NCI-H2029 (cell line): ENCODE measurements around the gene CYP4F22.
A peak's percentile ranks its signal among the peaks of the same experiment; 100 is the strongest.
"Not testable (repeated sequence)": the region's sequence is repeated elsewhere in the genome, so short reads cannot be mapped to it uniquely, and the experiment has no call there.

Source experiments
- DNase-seq: peaks from one replicate; lab custom pipeline; 2025; lab: John Stamatoyannopoulos, UW

The CYP4F22 gene

DNA sequence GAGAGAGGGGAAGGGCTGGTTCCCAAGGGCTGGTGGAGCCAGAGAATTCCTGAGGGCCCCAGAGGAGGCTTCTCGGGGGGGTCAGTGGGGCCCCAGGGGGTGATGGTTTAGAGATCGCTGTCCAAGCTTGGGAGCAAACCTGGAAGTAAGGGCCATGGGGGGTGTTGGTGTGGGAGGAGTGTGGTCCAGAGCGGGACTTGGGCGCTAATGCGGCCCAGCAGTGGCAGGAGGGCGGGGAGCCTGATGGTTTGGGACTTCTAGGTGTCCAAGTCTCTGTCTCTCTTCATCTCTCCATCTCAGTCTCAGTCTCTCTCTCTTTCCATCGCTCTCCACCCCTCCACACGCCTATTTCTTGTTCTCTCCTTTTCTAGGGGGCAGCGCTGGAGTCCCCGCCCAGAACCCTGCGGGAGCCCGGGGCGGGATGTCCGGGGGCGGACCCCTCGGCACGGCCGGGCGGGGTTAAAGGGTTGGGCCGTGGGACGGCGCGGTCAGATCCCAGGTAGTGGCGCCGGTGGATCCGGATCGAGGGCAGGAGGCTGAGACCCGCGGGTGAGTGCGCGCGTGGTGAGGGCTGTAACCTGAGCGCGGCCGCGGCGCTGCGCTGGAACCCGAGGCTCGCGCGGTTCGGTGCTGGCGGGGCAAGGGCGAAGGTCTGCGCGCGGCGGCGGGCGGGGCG is at the start of gene CYP4F22:
CYP4F22 (plus strand) TSS at position 491 of the 676 bp plus-strand sequence. CDS start 16,812 bp downstream, outside the sequence.
- DNase-seq = no peak

DNA sequence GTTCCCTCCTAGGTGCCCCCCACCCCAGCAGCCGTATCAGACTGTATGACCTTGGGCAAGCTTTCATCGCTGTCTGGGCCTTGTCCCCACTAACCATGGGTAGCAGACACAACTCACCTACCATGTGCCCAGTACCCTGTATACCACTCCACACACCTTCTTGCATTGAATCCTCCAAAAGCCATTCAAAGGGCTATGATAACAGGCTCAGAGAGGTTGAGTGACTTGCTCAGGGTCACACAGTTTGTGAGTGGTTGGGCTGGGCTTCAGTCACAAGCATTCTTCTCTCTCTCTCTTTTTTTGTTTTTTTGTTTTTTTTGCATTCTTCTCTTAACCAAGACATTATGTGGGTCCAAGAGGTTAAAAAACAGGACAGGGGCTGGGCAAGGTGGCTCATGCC is 46.6 kb upstream of the CYP4F22 start:
- DNase-seq = no peak

GRCh38 chr19:15463861-15464371 is 44.4 kb upstream of the CYP4F22 start:
- DNase-seq = no peak

DNA sequence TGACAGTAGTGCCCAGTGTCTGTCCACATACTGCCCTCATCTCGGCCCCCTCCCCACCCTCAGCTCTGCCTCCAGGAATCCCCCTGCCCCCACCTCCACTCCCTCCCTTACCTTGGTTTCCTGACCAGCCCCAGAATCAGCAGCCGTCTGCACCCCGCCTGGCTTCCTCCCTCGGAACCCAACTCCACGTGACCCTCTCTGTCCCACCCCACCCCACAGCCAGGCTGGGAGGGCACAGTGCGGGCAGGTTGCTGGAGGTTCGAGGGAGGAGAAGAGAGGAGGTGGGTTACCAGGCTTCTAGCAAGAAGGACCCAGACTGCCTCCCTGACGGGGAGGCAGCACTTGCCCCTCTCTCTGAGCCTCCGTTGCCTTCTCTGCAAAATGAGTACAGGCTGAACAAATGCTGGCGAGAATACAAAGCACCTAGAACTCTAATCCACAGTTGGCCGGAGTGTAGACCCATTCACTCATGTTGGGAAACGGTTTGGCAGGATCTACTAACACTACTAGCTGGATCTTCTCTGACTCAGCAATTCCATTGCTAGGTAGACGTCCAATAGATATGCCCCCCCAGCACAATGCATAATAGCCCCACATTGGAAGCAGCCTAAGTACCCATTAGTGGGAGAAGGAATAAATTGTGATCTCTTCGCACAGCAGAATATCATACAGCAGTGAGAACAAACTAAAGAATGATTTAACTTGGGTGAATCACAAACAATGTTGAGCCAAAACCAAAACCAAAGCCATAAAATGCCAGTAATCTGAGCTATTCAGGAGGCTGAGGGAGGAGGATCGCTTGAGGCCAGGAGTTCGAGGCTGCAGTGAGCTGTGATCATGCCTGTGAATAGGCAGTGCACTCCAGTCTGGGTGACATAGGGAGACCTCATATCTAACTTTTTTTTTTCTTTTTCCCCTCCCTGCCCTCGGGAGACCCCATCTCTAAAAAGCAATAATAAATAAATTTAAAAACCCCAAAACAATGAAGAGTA is 43.6 kb upstream of the CYP4F22 start, which contains the start of gene RASAL3:
RASAL3 (minus strand) TSS at position 151 of the 992 bp plus-strand sequence. CDS start 186 bp downstream, outside the sequence.
- no peak for DNase-seq

GRCh38 chr19:15466851-15467733 is 41.2 kb upstream of the CYP4F22 start:
- no peak for DNase-seq

GRCh38 chr19:15467734-15468214 is 40.6 kb upstream of the CYP4F22 start:
- no peak for DNase-seq

DNA sequence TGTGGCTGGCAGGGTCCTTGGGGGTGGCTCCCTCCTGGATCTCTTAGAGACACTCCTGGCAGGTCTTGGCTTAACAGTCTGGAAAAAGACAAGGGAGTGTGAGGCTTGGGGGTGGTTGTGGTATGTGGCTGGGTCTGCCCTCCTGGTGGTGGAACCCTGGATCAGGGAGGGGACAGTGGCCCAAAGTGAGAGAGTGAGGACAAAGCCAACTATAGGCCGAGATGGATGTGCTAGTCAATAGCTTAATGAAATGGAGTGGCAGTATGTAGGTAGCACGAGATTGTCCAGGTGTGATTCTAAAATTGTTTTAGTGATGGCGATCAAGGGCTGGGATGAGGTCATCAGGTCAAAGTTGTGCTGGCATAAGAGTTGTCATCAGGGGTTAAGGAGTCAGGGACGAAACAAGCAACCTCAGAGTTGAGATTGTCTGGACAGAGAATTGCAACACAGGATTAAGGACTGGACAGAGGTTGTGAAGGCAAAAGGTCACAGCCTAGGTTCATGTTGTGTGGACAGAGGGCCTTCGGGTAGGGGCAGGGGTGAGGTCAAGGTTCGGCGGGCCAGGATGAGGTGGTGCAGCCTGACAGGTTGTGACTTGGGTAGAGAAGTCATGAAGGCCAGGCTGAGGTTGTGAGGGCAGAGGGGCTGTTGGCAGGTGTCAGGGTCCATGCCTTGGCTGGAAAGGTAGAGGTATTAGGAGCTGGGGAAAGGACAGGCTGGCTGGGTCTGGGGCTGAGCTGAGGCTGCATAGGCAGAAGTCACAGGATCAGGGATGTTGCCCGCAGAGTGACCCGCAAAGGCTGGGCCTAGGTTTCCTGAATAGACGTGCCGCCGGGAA is 39.4 kb upstream of the CYP4F22 start:
- DNase-seq = no peak

DNA sequence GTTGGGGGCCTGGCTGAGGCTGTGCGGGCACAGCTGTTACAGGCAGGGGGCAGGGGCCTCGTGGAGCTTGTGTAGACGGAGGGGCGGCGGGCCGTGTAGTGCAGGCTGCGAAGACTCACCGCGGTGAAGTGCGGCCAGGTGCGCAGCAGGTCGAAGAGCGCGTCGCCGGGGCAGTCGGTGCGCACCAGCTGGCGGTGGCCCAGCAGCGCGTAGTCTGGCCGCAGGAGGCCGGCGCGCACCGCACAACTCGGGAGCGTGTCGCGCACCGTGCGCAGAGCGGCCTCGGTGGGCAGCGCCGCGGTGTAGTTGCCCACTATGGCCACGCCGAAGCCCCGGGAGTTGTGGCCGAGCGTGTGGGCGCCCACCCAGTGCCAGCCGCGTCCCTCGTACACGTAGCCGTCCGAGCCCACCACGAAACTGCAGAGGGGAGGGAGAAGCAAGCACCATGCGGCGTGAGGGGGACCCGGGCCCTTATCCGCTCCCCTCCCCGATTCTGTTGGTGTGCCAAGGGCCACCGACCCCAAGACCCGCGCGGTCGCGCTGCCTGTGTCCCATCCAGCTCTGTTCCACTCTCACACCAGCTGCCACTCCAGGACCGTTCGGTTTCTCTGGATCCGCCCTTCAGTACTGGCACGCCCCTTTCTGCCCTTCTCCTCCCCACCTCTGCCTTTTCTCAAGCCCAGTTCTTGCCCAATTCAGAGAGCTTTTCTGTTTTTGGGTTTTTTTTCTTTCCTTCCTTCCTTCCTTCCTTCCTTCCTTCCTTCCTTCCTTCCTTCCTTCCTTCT is 38.6 kb upstream of the CYP4F22 start:
- DNase-seq = no peak

DNA sequence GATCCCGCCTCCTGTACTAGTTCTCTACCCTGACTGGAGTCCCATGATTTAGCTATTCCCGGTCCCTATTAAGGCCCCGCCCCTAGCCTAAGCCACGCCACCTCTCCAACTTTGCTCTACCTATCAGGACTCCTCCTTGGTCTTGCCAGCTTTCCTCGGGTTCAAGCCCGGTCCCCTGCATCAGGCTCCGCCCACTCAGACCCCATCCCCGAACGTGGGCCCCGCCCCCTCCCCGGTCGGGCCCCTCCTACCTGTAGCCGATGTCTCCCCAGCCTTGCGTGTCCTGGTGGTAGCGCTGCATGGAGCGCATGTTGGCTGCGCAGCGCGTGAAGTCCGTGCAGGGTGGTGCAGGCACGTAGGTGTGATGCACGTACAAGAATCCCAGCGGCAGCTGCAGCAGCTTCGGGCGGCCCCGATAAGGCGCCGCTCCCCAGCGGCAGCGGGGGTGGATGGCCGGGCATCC is 36.7 kb upstream of the CYP4F22 start:
- DNase-seq = no peak

GRCh38 chr19:15473821-15474220 is 34.5 kb upstream of the CYP4F22 start:
- not testable (repeated sequence) for DNase-seq

GRCh38 chr19:15475169-15475568 is 33.2 kb upstream of the CYP4F22 start:
- DNase-seq = no peak

- DNase-seq = no peak
Measured at GRCh38 chr19:15475611-15476010, 32.7 kb upstream of the CYP4F22 start.

DNA sequence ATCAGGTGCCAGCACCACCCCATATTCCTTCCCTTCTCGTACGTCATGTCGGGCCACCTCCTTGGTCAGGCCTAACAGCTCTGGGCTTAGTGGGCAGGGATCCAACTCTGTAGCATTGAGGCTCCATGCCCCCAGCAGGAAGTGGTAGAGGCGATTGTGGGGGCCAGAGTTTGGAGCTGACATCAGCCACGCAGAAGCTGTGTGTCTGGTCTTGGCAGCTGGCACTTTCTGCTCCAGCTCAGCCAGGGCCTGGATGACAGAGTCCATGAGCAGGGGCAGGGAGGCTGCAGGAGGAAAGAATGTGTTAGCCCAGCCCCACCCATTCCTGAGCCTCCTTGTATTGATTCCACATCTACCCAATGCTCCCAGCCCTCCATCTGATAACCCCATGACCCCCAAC is 32.0 kb upstream of the CYP4F22 start:
- DNase-seq = no peak

- DNase-seq = peak; percentile 11
Measured at GRCh38 chr19:15479391-15480345, 28.7 kb upstream of the CYP4F22 start, which contains the start of gene PGLYRP2. PGLYRP2 (minus strand) TSS chr19:15479501; CDS start chr19:15479371, 130 bp downstream.

- not testable (repeated sequence) for DNase-seq
Measured at GRCh38 chr19:15480996-15481395, 27.3 kb upstream of the CYP4F22 start.

- DNase-seq = not testable (repeated sequence)
Measured at GRCh38 chr19:15485768-15486167, 22.6 kb upstream of the CYP4F22 start.

DNA sequence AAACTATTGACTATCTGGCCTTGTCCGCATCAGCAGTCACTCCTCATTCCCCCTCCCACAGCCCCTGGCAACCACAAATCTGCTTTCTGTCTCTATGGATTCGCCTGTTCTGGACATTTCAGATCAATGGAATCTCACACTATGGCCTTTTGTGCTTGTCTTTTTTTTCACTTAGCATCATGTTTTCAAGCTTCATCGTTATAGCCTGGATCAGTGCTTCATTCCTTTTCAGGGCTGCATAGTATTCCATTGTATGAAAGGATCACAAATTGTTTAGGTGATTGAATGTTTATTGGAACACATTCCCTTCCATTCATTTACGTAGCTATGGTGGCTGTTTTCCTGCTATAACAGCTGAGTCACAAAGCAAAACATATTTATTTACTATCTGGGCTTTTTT is 21.3 kb upstream of the CYP4F22 start:
- no peak for DNase-seq
